ACHN (cell line): Measurements from ENCODE around the gene CD37.
A peak's percentile ranks its signal among the peaks of the same experiment; 100 is the strongest.
"Not testable (repeated sequence)": the region's sequence is repeated elsewhere in the genome, so short reads cannot be mapped to it uniquely, and the experiment has no call there.

ENCODE experiments used
- DNase-seq: peaks from one replicate; pipeline ENCODE4 v3.0.0-alpha.2; 2015
- in situ Hi-C: cut with HindIII; loops from 2 replicates; pipeline ENCODE4 v1.10.0; 2017; ENCODE audit warnings: low sequenced_read_pairs, low pct_ligation_motif_present, low pct_unique_long_range_greater_than_20kb

The CD37 gene, protein sequence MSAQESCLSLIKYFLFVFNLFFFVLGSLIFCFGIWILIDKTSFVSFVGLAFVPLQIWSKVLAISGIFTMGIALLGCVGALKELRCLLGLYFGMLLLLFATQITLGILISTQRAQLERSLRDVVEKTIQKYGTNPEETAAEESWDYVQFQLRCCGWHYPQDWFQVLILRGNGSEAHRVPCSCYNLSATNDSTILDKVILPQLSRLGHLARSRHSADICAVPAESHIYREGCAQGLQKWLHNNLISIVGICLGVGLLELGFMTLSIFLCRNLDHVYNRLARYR

DNA sequence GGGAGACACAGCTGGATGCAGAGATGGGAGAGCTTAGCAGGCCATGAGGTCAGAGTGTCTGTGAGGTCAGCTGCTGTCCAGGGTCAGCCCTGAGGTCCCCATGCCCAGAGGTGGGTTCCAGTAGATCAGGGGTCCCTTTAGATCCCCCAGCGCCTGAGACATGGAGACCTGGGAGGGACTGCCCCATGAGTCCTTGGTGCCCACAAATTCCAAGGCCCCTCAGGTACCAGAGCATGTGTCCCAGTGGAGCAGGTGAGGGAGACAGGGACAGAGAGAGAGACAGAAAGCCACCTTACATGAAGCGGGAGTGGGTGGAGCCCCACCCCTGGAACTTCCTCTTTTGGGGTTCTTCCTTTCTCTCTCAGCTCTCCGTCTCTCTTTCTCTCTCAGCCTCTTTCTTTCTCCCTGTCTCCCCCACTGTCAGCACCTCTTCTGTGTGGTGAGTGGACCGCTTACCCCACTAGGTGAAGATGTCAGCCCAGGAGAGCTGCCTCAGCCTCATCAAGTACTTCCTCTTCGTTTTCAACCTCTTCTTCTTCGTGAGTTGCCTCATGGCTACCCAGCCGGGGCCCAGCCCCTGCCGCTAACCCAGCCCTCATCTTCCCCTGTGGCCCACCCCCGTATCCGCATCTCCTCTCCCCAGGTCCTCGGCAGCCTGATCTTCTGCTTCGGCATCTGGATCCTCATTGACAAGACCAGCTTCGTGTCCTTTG, at the start of gene CD37:
Gene CD37, plus strand, starts transcription at position 336 of the 713 bp plus-strand sequence. Its CDS starts 135 bp downstream, at position 471.
- in situ Hi-C loops, result no loop called here
- DNase-seq, result no peak

DNA sequence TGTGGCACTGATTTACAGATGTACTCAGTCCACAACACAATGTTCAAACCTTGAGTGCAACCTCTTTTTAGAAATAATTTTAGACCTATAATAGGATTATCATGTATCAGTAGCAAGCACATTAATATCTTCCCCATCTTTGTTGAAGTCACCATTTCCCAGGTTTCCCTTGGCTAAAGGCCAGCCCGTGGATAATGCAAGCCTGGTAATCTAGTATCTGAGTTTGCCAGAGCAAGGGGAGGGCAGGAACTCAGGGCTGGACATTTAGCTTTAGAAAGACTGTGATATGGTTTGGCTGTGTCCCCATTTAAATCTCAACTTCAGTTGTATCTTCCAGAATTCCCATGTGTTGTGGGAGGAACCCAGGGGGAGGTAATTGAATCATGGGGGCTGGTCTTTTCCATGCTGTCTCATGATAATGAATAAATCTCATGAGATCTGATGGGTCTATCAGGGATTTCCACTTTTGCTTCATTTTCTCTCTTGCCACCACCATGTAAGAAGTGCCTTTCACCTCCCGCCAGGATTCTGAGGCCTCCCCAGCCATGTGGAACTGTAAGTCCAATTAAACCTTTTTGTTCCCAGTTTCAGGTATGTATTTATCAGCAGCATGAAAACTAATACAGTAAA, 48.0 kb upstream of the CD37 start:
- no peak for DNase-seq
- in situ Hi-C loops, result no loop called here

DNA sequence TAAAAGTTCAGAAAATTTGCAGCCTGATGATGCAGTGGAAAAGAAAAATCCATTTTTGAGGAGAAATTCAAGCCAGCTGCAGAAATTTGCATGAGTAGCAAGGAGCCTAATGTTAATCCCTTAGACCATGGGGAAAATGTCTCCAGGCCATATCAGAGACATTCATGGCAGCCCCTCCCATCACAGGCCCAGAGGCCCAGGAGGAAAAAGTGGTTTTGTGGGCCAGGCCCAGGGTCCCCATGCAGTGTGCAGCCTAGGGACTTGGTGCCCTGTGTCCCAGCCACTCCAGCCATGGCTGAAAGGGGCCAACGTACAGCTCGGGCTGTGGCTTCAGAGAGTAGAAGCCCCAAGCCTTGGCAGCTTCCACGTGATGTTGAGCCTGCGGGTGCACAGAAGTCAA, 47.0 kb upstream of the CD37 start:
- DNase-seq, in situ Hi-C loops: not testable (repeated sequence)

DNA sequence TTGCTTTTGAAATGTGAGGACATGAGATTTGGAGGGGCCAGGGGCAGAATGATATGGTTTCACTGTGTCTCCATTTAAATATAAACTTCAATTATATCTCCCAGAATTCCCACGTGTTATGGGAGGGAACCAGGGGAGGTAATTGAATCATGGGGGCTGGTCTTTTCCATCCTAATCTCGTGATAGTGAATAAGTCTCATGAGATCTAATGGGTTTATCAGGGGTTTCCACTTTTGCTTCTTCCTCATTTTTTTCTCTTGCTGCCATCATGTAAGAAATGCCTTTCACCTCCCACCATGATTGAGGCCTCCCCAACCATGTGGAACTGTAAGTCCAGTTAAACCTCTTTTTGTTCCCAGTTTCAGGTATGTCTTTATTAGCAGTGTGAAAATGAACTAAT, 45.9 kb upstream of the CD37 start:
- DNase-seq, in situ Hi-C loops: not testable (repeated sequence)

DNA sequence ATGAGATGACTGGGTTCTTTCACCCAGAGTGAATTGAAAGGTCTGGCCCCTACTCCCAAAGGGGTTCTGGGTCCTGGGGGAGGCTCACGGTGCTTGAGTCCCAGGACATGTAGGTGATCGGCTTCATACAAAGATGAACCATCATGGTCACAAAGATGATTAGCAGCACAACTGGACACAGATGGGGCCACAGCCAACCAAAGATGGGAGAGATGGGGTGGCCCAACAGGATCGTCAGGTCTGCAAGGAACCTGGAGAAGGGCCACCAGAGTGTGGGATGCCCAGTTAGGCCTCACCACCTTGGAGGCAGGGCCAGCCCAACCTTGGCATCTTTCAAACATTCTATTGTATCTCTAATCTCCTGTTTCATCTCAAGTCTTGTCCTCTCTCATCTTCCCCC, 44.7 kb upstream of the CD37 start:
- DNase-seq, result no peak
- in situ Hi-C loops, result no loop called here

DNA sequence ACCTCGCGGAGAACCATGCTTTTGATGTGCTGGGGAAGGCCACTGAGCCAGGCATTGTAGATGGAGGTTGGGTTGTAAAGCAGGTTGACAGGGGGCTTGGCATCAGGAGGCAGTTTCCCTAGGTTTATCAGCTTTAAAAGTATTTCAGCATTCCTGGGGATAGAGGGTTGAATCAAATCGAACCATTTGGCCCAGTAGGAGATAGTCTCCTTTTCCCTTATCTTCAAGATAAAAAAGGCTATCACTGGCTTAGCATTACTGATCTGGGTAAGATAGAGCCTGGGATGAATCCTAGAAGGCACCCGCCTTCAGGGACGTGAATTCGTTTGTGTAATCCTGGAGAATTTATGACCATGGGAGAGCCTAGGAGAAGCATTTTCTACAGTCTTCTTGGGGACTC, 40.8 kb upstream of the CD37 start:
- in situ Hi-C loops, result no loop called here
- DNase-seq, result no peak

DNA sequence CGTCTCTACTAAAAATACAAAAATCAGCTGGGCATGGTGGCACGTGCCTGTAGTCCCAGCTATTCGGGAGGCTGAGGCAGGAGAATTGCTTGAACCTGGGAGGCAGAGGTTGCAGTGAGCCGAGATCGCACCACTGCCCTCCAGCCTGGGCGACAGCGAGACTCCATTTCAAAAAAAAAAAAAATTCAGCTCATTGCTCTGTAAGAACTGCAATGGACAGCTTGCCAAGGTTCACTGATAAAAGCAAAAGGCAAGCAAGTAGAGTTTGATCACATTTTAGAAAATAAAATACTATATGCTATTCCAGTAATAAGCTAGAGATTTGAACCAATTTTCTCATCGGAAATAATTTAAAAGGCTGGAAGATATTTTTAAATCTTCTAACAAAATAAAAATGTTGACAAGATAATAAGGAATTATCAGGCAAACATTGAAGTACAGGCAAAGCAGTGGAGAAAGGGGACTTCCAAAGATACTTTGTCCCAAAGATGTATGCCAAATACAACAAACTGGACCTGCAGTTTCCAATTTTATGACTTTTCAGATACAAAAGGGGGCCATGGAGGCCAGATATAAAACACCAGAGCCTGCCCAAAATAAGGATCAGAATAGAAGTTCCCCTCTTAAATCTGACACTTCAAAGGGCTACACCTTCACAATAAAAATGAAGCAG, 39.9 kb upstream of the CD37 start:
- in situ Hi-C loops, result no loop called here
- no peak for DNase-seq

DNA sequence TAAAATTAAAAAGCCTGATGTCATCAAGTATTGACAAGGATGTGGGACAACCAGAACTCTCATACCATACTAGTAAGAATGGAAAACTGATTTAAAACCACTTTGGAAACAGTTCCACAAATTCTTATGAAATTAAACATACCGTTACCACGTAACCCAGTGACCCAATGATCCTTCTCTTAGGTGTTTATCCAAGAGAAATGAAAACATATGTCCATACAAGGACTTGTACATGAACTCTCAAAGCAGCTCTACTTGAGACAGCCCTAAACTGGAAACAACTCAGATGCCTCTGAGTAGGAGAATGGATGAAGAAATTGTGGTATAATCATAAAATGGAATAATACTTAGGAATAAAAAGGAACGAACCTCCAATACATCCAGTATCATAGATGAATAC, 37.8 kb upstream of the CD37 start:
- in situ Hi-C loops, result no loop called here
- no peak for DNase-seq

DNA sequence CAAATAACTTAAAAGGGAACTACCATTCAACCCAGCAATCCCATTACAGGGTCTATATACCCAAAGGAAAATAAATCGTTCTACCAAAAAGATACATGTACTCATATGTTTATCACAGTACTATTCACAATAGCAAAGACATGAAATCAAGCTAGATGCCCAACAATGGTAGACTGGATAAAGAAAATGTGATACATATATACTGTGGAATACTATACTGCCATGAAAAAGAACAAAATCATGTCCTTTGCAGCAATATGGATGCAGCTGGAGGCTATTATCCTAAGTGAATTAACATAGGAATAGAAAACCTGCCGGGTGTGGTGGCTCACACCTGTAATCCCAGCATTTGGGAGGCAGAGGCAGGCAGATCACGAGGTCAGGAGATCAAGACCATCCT, 36.6 kb upstream of the CD37 start:
- in situ Hi-C loops, DNase-seq: not testable (repeated sequence)

DNA sequence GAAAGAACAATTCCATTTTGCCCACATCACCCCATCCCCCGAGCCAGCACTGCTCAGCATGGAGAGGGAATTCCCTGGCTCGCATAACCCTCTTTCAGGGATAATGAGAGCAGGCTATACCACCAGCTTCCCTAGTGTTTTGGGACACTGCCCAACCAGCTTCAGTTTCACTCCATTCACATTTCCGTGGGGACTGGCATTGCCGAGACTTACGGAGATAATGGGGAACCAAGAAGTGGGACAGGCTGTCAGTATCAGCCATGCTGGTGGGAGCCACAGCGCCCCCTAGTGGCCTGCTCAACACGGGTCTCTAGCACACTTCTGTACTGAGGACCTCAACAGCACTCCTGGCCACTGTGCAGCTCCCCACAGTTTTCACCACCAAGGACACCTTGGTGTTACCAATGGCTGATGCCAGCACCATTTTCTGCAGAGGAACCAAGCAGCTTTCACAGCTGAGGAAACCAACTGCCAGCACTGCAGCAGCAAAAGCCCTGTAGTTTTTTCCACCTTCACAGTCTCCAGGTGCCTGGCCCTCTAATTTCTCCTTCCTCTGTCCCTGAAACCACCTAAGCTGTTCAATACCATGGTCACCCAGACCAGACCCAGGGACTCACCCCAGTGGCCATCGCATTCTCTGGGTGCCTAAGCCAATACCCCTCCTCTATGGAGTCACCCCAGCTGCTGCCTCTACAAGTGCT, 33.9 kb upstream of the CD37 start:
- in situ Hi-C loops, result no loop called here
- DNase-seq, result peak; percentile 48

DNA sequence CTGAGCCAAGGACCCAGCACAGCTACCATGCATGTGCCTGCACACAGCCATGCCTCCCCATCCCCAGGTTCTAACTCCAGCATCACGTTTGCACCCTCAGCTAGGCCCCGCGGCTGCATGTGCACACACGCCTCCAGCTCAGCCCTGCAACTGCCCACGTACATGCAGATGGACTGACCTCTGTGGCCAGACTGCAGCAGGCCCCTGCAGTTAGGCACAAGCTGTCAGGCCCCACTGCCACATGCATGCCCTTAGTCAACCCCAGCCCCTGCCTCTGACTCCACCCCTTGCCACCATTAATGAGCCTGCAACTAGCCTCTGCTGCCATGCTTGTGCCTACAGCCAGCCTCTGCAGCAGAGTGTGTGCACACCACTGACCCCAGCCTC, 33.3 kb upstream of the CD37 start:
- no peak for DNase-seq
- in situ Hi-C loops, result no loop called here

DNA sequence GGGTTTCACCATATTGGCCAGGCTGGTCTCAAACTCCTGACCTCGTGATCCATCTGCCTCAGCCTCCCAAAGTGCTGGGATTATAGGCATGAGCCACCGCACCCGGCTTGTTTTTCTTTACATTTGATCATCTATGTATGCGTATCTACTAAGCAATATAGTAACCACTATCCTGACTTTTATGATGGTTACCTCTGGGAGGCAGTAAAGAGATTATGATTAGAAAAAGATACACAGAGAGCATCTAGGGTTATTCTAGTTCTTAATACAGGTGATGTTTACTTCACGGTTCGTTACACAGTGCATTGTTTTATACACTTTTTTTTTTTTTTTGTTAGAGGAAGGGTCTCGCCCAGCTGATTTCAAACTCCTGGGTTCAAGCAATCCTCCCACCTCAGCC, 28.5 kb upstream of the CD37 start:
- DNase-seq, in situ Hi-C loops: not testable (repeated sequence)

DNA sequence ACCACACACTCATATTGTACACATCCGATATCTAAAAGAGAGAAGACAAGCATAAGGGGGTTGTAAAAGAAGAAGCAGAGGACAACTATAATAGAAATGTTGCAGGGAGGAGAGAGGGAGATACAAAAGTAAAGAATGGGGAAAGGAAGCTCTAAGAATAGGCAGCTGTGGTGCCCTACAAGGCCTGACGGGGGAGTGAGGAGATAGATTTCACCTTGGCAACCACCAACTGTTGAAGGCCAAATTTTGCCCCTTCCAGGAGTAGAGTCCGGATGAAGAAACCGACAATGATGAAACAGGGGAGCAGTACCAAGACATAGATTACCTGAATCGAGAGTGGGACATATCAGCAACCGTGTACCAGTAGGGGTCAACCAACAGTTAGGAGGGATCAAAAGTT, 26.1 kb upstream of the CD37 start:
- in situ Hi-C loops, result no loop called here
- no peak for DNase-seq

DNA sequence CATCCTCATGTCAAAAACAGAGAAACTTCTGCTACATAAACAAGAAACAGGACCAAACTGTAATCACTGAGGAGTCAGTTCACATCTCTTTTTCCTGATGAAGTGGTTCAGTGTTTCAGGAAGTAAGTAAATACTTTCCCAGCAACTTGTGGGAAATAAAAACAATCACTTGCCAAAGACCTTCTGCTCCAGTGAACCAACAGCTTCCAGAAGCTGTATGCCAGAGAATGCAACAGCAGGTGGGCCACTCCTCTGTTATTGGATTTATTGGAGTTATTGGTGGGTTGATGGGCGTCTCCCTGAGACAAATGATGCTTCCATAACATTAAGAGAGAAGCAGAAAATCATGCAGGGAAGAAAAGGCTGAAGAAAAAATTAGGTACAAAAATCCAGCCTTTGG, 20.1 kb upstream of the CD37 start:
- no peak for DNase-seq
- in situ Hi-C loops, result no loop called here

DNA sequence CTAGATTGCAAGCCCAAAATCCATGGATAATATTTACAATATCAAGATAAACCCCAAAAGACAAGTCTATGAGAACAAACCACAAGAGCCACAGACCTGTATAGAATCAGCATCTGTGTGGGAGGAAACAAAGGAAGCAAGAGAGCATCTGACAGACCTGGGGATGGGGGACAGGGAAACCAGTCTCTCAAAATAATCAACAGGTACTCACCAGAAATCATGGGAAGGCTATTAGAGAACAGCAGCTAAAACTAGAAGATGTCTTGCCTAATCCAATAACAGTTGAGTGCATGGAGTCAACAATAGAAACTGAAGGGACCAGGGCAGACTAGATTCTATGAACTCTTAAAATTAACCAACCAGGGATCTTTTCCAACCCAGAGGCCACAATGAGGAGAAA, 18.9 kb upstream of the CD37 start:
- in situ Hi-C loops, result no loop called here
- no peak for DNase-seq

DNA sequence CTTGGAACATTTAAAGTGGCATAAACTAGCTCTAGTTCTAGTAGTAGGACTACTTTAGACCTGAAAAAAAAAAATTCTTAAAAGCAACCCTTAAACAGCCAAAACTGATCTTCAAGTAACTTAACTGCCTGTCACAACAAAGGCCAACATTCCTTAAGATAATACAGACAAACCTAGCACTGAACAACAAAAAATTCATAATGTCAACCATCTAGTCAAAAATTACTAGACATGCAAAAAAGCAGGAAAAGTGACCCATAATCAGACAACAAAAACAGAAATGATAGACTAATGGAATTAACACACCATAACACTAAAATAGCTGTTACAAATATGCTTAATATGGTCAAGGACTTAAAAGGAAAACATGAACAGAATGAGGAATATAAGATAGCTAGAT, 16.9 kb upstream of the CD37 start:
- no peak for DNase-seq
- in situ Hi-C loops, result no loop called here

DNA sequence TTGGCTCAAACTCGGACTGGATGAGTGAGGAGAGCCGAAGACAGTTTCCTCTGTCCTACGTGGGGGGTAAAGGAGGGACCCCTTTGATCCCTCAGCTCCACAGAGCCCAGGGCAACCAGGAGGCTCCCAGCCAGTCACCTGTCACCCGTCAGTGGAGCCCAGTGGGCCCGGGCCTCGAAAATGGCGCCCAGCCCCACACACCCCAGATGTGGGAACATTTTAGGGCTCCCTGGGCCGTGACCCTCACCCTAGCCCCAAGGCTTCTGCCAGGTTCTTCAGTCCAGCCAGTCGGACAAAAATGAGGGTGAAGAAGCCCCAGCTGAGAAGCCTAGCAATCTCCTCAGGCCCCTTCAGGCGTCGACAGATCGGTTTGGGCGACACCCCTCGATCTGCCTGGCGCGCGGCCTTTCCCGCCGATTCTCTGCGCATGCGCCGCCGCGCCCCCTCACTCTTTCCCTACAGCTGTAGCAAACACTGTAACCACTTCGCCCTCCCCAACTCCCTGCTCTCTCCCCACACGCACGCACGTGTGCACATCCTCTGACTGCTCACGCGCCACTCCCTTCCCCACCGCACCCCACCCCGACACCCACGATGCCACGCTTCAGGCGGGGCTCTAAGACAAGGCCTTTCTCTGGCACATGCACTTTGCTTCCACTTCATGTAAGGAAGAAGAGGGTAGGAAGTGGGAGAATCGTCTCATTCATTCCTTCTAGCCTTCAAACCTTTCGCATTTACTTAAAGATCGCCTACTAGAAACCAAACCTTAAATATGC, 10.2 kb upstream of the CD37 start, which contains the start of gene SLC6A16:
Gene SLC6A16, minus strand, starts transcription at position 391 of the 776 bp plus-strand sequence. CDS start 13,844 bp downstream, outside the sequence.
- in situ Hi-C loops, result no loop called here

DNA sequence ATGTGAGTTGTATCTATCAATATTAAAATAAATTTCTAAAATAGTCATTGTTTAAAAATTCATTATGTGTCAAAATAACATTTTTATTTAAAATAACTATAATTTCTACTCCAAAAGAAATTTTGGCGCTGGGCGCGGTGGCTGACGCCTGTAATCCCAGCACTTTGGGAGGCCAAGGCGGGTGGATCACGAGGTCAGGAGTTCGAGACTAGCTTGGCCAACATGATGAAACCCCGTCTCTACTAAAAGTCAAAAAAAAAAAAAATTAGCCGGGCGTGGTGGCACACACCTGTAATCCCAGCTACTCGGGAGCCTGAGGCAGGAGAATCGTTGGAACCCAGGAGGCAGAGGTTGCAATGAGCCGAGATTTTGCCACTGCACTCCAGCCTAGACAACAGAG, 9.4 kb upstream of the CD37 start:
- DNase-seq, in situ Hi-C loops: not testable (repeated sequence)

More for the DNA sequence above, 10.2 kb upstream of the CD37 start, which contains the start of gene SLC6A16:
- DNase-seq, result no peak
